GM23338 (cell line): ENCODE results near the gene RNU6-9. TPM values are rescaled to one million over a fixed set of nuclear protein-coding genes. Genes with fewer than 3 reads are reported as not detected.

Experiments used
- ATAC-seq: fragments of 200-7000 bp; cut with Tn5 transposase; 3 replicates; pipeline ENCODE4 v1.9.1; 2020
- DNase-seq: peaks from one replicate; pipeline ENCODE4 v3.0.0-alpha.2; 2015; ENCODE audit warnings: low spot score
- H2AFZ ChIP-seq: fragments of 200-600 bp; sonication (generic); 2 replicates; pipeline ENCODE4 v1.8.0; 2016; ENCODE audit warnings: antibody characterized with exemption, mild to moderate bottlenecking, moderate library complexity
- H3F3A ChIP-seq: fragments of 200-600 bp; sonication (generic); replicated peaks from 2 replicates; pipeline ENCODE4 v1.8.0; 2017; ENCODE audit warnings: antibody characterized with exemption, mixed run types, low read depth
- H3K27ac ChIP-seq: fragments of 200-600 bp; sonication (generic); 2 replicates; pipeline ENCODE4 v1.6.1; 2016; ENCODE audit warnings: low read depth
- H3K27me3 ChIP-seq: fragments of 200-600 bp; sonication (generic); 2 replicates; pipeline ENCODE4 v1.8.0; 2016; ENCODE audit warnings: mild to moderate bottlenecking, mixed run types, moderate library complexity; ENCODE audit not compliant: insufficient read depth
- H3K36me3 ChIP-seq: fragments of 200-600 bp; sonication (generic); 2 replicates; pipeline ENCODE4 v1.8.0; 2016; ENCODE audit warnings: mild to moderate bottlenecking; ENCODE audit not compliant: insufficient read depth
- H3K4me1 ChIP-seq: fragments of 200-600 bp; sonication (generic); 2 replicates; pipeline ENCODE4 v1.8.0; 2016; ENCODE audit warnings: mild to moderate bottlenecking, moderate library complexity; ENCODE audit not compliant: insufficient read depth
- H3K4me2 ChIP-seq: fragments of 200-600 bp; sonication (generic); 2 replicates; pipeline ENCODE4 v1.7.1; 2017; ENCODE audit warnings: mixed run types
- H3K4me3 ChIP-seq: fragments of 200-600 bp; sonication (generic); 2 replicates; pipeline ENCODE4 v1.6.1; 2016; ENCODE audit warnings: mixed run types
- H3K79me2 ChIP-seq: fragments of 200-600 bp; sonication (generic); replicated peaks from 2 replicates; pipeline ENCODE4 v1.8.0; 2017; ENCODE audit warnings: mild to moderate bottlenecking; ENCODE audit not compliant: insufficient read depth
- H3K9me2 ChIP-seq: fragments of 200-600 bp; sonication (generic); 2 replicates; pipeline ENCODE4 v1.8.0; 2017; ENCODE audit not compliant: insufficient read depth
- H4K20me1 ChIP-seq: fragments of 200-600 bp; sonication (generic); replicated peaks from 2 replicates; pipeline ENCODE4 v1.8.0; 2017; ENCODE audit warnings: mild to moderate bottlenecking; ENCODE audit not compliant: insufficient read depth
- H3K27ac Mint-ChIP-seq: 2 replicates; pipeline ENCODE4 v1.8.0; 2020; ENCODE audit warnings: inconsistent platforms, mild to moderate bottlenecking, moderate library complexity, mixed read lengths
- H3K27me3 Mint-ChIP-seq: 3 replicates; pipeline ENCODE4 v1.8.0; 2022; ENCODE audit warnings: low read depth, mild to moderate bottlenecking, moderate library complexity, mixed read lengths, inconsistent platforms; ENCODE audit not compliant: insufficient read depth, poor library complexity
- H3K36me3 Mint-ChIP-seq: 3 replicates; pipeline ENCODE4 v1.8.0; 2021; ENCODE audit warnings: low read depth, mild to moderate bottlenecking, inconsistent platforms, moderate library complexity, mixed read lengths
- H3K4me1 Mint-ChIP-seq: 3 replicates; pipeline ENCODE4 v1.8.0; 2020; ENCODE audit warnings: mild to moderate bottlenecking, inconsistent platforms, mixed read lengths
- H3K4me3 Mint-ChIP-seq: 3 replicates; pipeline ENCODE4 v1.8.0; 2021; ENCODE audit warnings: moderate library complexity, mild to moderate bottlenecking, inconsistent platforms, mixed read lengths
- H3K9me3 Mint-ChIP-seq: 3 replicates; pipeline ENCODE4 v1.8.0; 2020; ENCODE audit warnings: moderate library complexity, mild to moderate bottlenecking, inconsistent platforms, mixed read lengths
- CREB1 ChIP-seq: fragments of 250-450 bp; sonication (Bioruptor Pico); IDR thresholded peaks from 2 replicates; pipeline ENCODE4 v1.5.0; 2020; ENCODE audit warnings: low read depth, mild to moderate bottlenecking, moderate library complexity
- ETS1 ChIP-seq: IDR thresholded peaks from 2 replicates; pipeline ENCODE4 v1.6.1; 2016; ENCODE audit warnings: antibody characterized with exemption
- EZH2 ChIP-seq: fragments of 200-600 bp; sonication (generic); IDR thresholded peaks from one replicate; pipeline ENCODE4 v1.8.0; 2017; ENCODE audit warnings: antibody characterized with exemption, mild to moderate bottlenecking, low read depth; ENCODE audit not compliant: unreplicated experiment
- NANOG ChIP-seq: IDR thresholded peaks from 2 replicates; pipeline ENCODE4 v1.6.1; 2016; ENCODE audit warnings: antibody characterized with exemption, borderline replicate concordance
- POLR2AphosphoS5 ChIP-seq: IDR thresholded peaks from 2 replicates; pipeline ENCODE4 v1.6.1; 2016; ENCODE audit warnings: antibody characterized with exemption, low read depth
- ZNF114 ChIP-seq: fragments of 250-450 bp; sonication (Bioruptor Pico); IDR thresholded peaks from 2 replicates; pipeline ENCODE4 v1.5.0; 2020; ENCODE audit warnings: mild to moderate bottlenecking, moderate library complexity
- ZNF331 ChIP-seq: fragments of 250-450 bp; sonication (Bioruptor Pico); IDR thresholded peaks from 2 replicates; pipeline ENCODE4 v1.5.0; 2020; ENCODE audit warnings: low read depth, mild to moderate bottlenecking, moderate library complexity
- ZNF462 ChIP-seq: fragments of 250-450 bp; sonication (Bioruptor Pico); IDR thresholded peaks from 2 replicates; pipeline ENCODE4 v1.5.0; 2020; ENCODE audit warnings: mild to moderate bottlenecking, moderate library complexity
- polyA plus RNA-seq: library from polyadenylated mRNA; unstranded; fragments of >200 nt; fragmentation: Nextera tagmentation; extraction: Ambion mirVana; gene quantifications from 2 replicates; pipeline ENCODE4 v1.2.1, GENCODE V29; 2016
- total RNA-seq: library from RNA; depleted of rRNA; stranded (reverse); fragments of >200 nt; shearing (Covaris generic); gene quantifications from 2 replicates; pipeline ENCODE4 v1.2.3, GENCODE V29; 2014

The RNU6-9 gene
- total and polyA plus RNA-seq, 2 experiments from 2014 or later, result not detected

GRCh38 chr19:869245-870177 is 23.8 kb upstream of the RNU6-9 start:
- Histone ChIP-seq H3K27ac (no peak overlapping the region), H3K27me3 (no peaks in the 10 kb centered on the region), H3K36me3 (no peaks in the 10 kb centered on the region), H3K4me2 (no peak overlapping the region), H3K4me3 (no peak overlapping the region), H3K79me2 (no peaks in the 10 kb centered on the region), H3K9me2 (no peaks in the 10 kb centered on the region), H3K4me1 (no peaks in the 10 kb centered on the region), H2AFZ (no peak overlapping the region), H4K20me1 (peaks cover 9% of the 10 kb centered on the region; the same call in 1 of the 2 replicates), H3F3A (peaks cover 22% of the 10 kb centered on the region)
- H3K36me3 Mint-ChIP-seq, result peaks cover 42% of the 10 kb centered on the region
- H3K27me3 Mint-ChIP-seq, result peaks cover 28% of the 10 kb centered on the region
- no peak for TF ChIP-seq EZH2
- no peak for TF ChIP-seq ZNF114 (CRISPR knock-in tag)
- no peak for TF ChIP-seq ZNF331
- TF ChIP-seq POLR2AphosphoS5, result no peak
- TF ChIP-seq NANOG, result no peak
- no peak for TF ChIP-seq ETS1
- no peak for TF ChIP-seq ZNF462 (CRISPR knock-in tag)
- no peak for TF ChIP-seq CREB1 (CRISPR knock-in tag)
- no peak overlapping the region for H3K4me3 Mint-ChIP-seq
- no peak for DNase-seq
- peaks cover 11% of the 10 kb centered on the region for H3K9me3 Mint-ChIP-seq
- no peak overlapping the region for H3K27ac Mint-ChIP-seq
- ATAC-seq, result no peak
- peaks cover 5% of the 10 kb centered on the region for H3K4me1 Mint-ChIP-seq
